8988T (cell line): ENCODE measurements around the gene USP3.
"Not testable (repeated sequence)": the region's sequence is repeated elsewhere in the genome, so short reads cannot be mapped to it uniquely, and the experiment has no call there.

Source experiments
- DNase-seq: peaks from one replicate; pipeline ENCODE4 v3.0.0; 2011

Gene USP3

GRCh38 chr15:63598473-63599400 is 94.3 kb downstream of the USP3 start:
- DNase-seq, result no peak

GRCh38 chr15:63599401-63600000 is 95.1 kb downstream of the USP3 start:
- peak; percentile 57 for DNase-seq

GRCh38 chr15:63600001-63600615 is 95.7 kb downstream of the USP3 start:
- DNase-seq, result no peak

- DNase-seq, result peak; percentile 85
Observed at GRCh38 chr15:63600616-63601025, 96.2 kb downstream of the USP3 start.

GRCh38 chr15:63601026-63601703 is 96.8 kb downstream of the USP3 start:
- peak; percentile 28 for DNase-seq

GRCh38 chr15:63601704-63602185 is 97.4 kb downstream of the USP3 start:
- DNase-seq, result no peak

- DNase-seq, result no peak
Observed at GRCh38 chr15:63602595-63602994, 98.2 kb downstream of the USP3 start.

GRCh38 chr15:63603516-63603915 is 99.1 kb downstream of the USP3 start:
- DNase-seq, result no peak

- DNase-seq, result no peak
Observed at GRCh38 chr15:63604281-63604680, 99.9 kb downstream of the USP3 start.

- DNase-seq, result no peak
Observed at GRCh38 chr15:63605036-63605435, 100.6 kb downstream of the USP3 start.

- DNase-seq, result no peak
Observed at GRCh38 chr15:63605816-63606215, 101.4 kb downstream of the USP3 start.

GRCh38 chr15:63606308-63606707 is 101.9 kb downstream of the USP3 start:
- no peak for DNase-seq

- DNase-seq, result no peak
Observed at GRCh38 chr15:63608989-63609388, 104.6 kb downstream of the USP3 start.

- DNase-seq, result no peak
Observed at GRCh38 chr15:63609448-63609847, 105.1 kb downstream of the USP3 start.

GRCh38 chr15:63610209-63610841 is 105.9 kb downstream of the USP3 start:
- DNase-seq, result peak; percentile 42

GRCh38 chr15:63611177-63611576 is 106.8 kb downstream of the USP3 start:
- no peak for DNase-seq

GRCh38 chr15:63612300-63612699 is 107.9 kb downstream of the USP3 start:
- DNase-seq, result no peak

GRCh38 chr15:63615935-63616334 is 111.5 kb downstream of the USP3 start:
- no peak for DNase-seq

- not testable (repeated sequence) for DNase-seq
Observed at GRCh38 chr15:63617147-63617546, 112.8 kb downstream of the USP3 start.

- DNase-seq, result not testable (repeated sequence)
Observed at GRCh38 chr15:63617627-63618026, 113.2 kb downstream of the USP3 start.

GRCh38 chr15:63620760-63621159 is 116.4 kb downstream of the USP3 start:
- DNase-seq, result not testable (repeated sequence)

- no peak for DNase-seq
Observed at GRCh38 chr15:63623232-63623969, 119.0 kb downstream of the USP3 start.
